Vagina (tissue), 2 donors: ENCODE measurements around the gene DNAJB1. TPM values are rescaled to one million over a fixed set of nuclear protein-coding genes. Genes with fewer than 3 reads are reported as not detected.
"Not testable (repeated sequence)": the region's sequence is repeated elsewhere in the genome, so short reads cannot be mapped to it uniquely, and the experiment has no call there.

Experiments
- DNase-seq, 2 donors: peaks; one replicate each; pipeline ENCODE4 v3.0.0-alpha.2; 2017; ENCODE audit errors: extremely low spot score in 2 of 2
- H3K27ac ChIP-seq: fragments of 200-600 bp; sonication (generic); one replicate; pipeline ENCODE4 v1.5.1; 2019
- H3K27me3 ChIP-seq: fragments of 200-600 bp; sonication (generic); one replicate; pipeline ENCODE4 v1.5.1; 2019
- H3K36me3 ChIP-seq, 2 donors: fragments of 200-600 bp; sonication (generic); one replicate each; pipeline ENCODE4 v1.5.1; 2017 to 2019
- H3K4me1 ChIP-seq: fragments of 200-600 bp; sonication (generic); one replicate; pipeline ENCODE4 v1.5.1; 2019
- H3K4me3 ChIP-seq, 2 donors: fragments of 200-600 bp; sonication (generic); 1 replicate in 1 of 2; 2 replicates in 1 of 2; pipeline ENCODE4 v1.5.1; 2016 to 2019
- H3K9me3 ChIP-seq: fragments of 200-600 bp; sonication (generic); one replicate; pipeline ENCODE4 v1.5.1; 2019
- POLR2A ChIP-seq, 2 donors: fragments of 450-650 bp; IDR thresholded peaks; one replicate each; pipeline ENCODE4 v1.6.1; 2017; ENCODE audit warnings: antibody characterized with exemption in 2 of 2, mild to moderate bottlenecking in 2 of 2, moderate library complexity in 2 of 2
- POLR2AphosphoS5 ChIP-seq, 2 donors: sonication (generic); formaldehyde crosslinking; IDR thresholded peaks; one replicate each; pipeline ENCODE4 v1.9.0; 2017; ENCODE audit warnings: antibody characterized with exemption in 2 of 2, mild to moderate bottlenecking in 2 of 2, low read depth in 1 of 2; ENCODE audit not compliant: insufficient read depth in 1 of 2
- intact Hi-C: fragments of 100-400 bp; cut with DNase I; formaldehyde crosslinking; loops from one replicate; pipeline ENCODE4 v1.15.1; 2023
- total RNA-seq: library from RNA; depleted of rRNA; stranded (reverse); fragments of >200 nt; gene quantifications from one replicate; pipeline ENCODE4 v1.2.3, GENCODE V29; 2016
- TF ChIP-seq, protein P1 (sequence below), 3 experiments: fragments of 450-650 bp in 2 of 3; fragments of 200-600 bp in 1 of 3; sonication (generic) in 1 of 3; IDR thresholded peaks; one replicate each; pipeline ENCODE4 v1.5.1; 2017 to 2019; ENCODE audit warnings: antibody characterized with exemption in 3 of 3, mild to moderate bottlenecking in 2 of 3, moderate library complexity in 2 of 3

DNAJB1 gene
- total RNA-seq, 1 donor from 2014 or later, result 164 TPM

DNA sequence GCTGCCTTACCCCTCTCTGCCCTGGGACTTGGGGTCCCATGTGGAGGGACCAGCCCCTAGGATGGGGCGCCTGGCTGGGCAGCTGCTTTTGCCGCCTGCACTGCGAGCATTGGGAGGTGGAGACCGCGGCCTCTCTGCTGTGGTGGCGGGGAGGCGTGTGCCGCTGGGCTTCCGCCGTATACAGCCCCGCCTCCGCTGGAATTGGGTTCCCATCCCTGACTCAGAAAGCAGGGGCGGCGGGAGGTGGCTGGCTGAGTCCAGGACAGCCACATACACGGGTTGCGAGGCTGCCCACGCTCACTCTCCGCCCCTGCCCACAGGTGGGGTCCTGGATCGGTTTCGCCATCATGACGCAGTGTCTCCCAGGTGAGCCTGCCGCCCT, 47.1 kb upstream of the DNAJB1 start:
- Histone ChIP-seq H3K36me3 (peaks cover 0 to 27% of the 10 kb centered on the region in 2 donors), H3K27me3 (no peaks in the 10 kb centered on the region), H3K9me3 (no peaks in the 10 kb centered on the region), H3K4me1 (peaks cover 53% of the 10 kb centered on the region), H3K4me3 (no peak overlapping the region), H3K27ac (no peak overlapping the region)
- no peak for DNase-seq
- intact Hi-C loops, result no loop called here
- peak in 1 of 2 donors; percentile 24 for TF ChIP-seq POLR2AphosphoS5 (IDR thresholded peaks at IDR 0.05; ENCODE audit: insufficient read depth in 1 of 2, low read depth in 1 of 2)
- TF ChIP-seq, protein P1, sequence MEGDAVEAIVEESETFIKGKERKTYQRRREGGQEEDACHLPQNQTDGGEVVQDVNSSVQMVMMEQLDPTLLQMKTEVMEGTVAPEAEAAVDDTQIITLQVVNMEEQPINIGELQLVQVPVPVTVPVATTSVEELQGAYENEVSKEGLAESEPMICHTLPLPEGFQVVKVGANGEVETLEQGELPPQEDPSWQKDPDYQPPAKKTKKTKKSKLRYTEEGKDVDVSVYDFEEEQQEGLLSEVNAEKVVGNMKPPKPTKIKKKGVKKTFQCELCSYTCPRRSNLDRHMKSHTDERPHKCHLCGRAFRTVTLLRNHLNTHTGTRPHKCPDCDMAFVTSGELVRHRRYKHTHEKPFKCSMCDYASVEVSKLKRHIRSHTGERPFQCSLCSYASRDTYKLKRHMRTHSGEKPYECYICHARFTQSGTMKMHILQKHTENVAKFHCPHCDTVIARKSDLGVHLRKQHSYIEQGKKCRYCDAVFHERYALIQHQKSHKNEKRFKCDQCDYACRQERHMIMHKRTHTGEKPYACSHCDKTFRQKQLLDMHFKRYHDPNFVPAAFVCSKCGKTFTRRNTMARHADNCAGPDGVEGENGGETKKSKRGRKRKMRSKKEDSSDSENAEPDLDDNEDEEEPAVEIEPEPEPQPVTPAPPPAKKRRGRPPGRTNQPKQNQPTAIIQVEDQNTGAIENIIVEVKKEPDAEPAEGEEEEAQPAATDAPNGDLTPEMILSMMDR (IDR thresholded peaks at IDR 0.05), result no peak
- TF ChIP-seq POLR2A (IDR thresholded peaks at IDR 0.05), result no peak

DNA sequence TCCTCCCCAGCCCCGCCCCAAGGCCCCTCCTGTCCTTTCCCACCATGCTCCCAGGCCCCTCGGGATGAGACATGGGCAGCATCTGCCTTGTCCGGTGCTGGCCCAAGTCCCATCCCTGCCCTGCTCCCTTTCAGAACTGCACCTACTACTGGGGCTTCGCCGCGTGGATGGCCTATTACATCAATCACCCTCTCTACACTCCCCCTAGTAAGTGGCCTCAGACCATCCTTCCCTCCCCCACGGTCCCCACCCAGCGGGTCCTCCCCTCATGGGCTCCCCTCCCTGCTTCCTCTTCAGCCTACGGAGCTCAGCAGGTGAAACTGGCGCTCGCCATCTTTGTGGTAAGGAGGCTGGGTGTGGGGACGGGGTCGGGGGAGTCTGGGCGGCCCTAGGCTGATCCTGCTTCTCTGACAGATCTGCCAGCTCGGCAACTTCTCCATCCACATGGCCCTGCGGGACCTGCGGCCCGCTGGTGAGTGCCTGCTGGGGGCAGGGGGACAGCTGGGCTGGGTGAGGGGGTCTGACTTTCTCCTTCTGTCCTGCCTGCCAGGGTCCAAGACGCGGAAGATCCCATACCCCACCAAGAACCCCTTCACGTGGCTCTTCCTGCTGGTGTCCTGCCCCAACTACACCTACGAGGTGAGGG, 46.6 kb upstream of the DNAJB1 start:
- H3K9me3 ChIP-seq, H3K27ac ChIP-seq, H3K27me3 ChIP-seq, DNase-seq, intact Hi-C loops, H3K4me3 ChIP-seq: not testable (repeated sequence)
- Histone ChIP-seq H3K36me3 (peaks cover 0 to 27% of the 10 kb centered on the region in 2 donors), H3K4me1 (peaks cover 53% of the 10 kb centered on the region)

DNA sequence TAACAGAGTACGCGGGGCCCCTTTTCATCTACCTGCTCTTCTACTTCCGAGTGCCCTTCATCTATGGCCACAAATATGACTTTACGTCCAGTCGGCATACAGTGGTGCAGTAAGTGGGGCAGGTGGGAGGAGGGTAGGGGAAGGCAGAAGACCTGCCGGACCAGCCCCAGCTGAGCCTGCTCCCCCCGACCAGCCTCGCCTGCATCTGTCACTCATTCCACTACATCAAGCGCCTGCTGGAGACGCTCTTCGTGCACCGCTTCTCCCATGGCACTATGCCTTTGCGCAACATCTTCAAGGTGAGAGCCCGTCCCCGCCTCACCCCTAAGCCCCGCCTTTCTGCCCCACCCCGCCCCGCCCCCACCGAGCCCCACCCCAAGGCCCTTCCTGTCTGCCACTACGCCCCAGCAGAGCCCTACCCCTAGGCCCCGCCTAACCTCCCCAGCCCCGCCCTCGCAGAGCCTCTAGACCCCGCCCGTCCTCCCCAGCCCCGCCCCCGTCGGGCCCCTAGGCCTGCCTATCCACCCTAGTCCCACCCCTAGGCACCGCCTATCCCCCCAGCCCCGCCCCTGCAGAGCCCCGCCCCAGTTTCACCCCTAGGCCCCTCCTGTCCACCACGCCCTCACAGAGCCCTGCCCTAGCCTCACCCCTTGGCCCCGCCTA, 45.9 kb upstream of the DNAJB1 start:
- Histone ChIP-seq H3K4me3 (no peak overlapping the region), H3K4me1 (peaks cover 51% of the 10 kb centered on the region), H3K27ac (no peak overlapping the region), H3K36me3 (peaks cover 0 to 27% of the 10 kb centered on the region in 2 donors), H3K27me3 (no peaks in the 10 kb centered on the region), H3K9me3 (no peaks in the 10 kb centered on the region)
- intact Hi-C loops, result no loop called here
- no peak for TF ChIP-seq POLR2A (IDR thresholded peaks at IDR 0.05)
- TF ChIP-seq, protein P1 (IDR thresholded peaks at IDR 0.05), result no peak
- DNase-seq, result no peak

DNA sequence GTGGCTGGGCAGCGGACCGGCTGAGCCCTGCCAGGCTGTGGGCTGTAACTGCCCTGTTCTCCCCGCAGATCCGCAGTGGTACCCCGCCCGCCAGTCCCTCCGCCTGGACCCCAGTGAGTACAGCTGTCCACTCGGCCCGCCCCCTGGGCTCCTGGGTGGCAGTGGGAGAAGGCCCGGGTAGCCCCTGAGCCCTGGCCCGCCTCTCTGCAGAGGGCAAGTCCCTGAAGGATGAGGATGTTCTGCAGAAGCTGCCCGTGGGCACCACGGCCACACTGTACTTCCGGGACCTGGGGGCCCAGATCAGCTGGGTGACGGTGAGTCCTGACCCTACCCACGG, 45.4 kb upstream of the DNAJB1 start:
- H3K9me3 ChIP-seq, result no peaks in the 10 kb centered on the region
- H3K27me3 ChIP-seq, result no peaks in the 10 kb centered on the region
- no peak for TF ChIP-seq POLR2AphosphoS5 (IDR thresholded peaks at IDR 0.05; ENCODE audit: insufficient read depth in 1 of 2, low read depth in 1 of 2)
- TF ChIP-seq POLR2A (IDR thresholded peaks at IDR 0.05), result no peak
- TF ChIP-seq, protein P1 (IDR thresholded peaks at IDR 0.05), result no peak
- peaks cover 0 to 27% of the 10 kb centered on the region in 2 donors for H3K36me3 ChIP-seq
- H3K4me3 ChIP-seq, result no peak overlapping the region
- intact Hi-C loops, result no loop called here
- no peak for DNase-seq
- peaks cover 51% of the 10 kb centered on the region for H3K4me1 ChIP-seq
- H3K27ac ChIP-seq, result no peak overlapping the region

DNA sequence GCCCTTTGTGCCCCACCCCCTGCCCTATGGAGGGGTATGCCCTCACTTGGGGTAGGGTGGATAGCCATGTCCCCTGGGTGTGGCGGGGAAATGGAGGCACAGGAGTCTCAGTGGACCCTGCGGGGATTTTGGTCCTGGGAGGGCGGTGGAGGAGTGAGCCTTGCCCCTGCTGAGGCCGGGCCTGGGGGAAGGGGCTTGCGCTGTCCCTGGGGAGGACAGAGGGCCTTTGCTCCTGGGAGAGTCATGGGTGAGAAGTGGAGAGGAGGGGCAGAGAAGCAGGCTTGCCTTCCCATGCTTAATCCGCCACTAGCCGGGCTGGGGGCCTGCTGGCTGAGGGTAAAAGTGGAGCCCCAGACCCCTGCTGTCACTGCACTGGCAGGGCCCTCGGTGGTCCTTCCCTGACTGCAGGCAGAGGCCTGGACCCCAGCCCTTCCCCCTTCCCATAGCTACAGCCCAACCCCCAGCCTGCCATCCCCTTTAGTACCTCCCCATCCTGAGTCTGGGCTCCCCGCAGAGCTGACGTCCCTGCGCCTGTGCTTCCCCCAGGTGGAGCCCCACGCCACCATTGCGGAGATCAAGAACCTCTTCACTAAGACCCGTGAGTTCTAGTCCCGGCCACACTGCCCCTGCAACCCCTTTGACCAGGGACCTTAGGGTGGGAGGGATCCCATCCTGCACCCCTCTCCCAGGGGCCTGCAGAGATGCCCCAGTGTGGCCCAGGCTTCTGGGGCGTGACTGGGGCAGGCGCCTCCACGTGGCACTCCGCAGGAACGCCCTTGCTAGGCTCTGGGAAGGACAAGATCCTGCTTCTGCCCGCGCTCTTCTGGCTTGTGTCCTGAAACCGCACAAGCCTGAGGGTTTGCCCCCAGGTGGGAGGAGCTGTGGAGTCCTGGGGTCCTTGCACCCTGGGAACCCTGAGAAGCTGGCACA, 44.7 kb upstream of the DNAJB1 start:
- Histone ChIP-seq H3K4me3 (no peak overlapping the region), H3K9me3 (no peaks in the 10 kb centered on the region), H3K27ac (peak overlapping the region; percentile 69), H3K36me3 (peaks cover 0 to 27% of the 10 kb centered on the region in 2 donors), H3K4me1 (peaks cover 57% of the 10 kb centered on the region), H3K27me3 (no peaks in the 10 kb centered on the region)
- intact Hi-C loops, result no loop called here
- no peak for DNase-seq
- no peak for TF ChIP-seq POLR2AphosphoS5 (IDR thresholded peaks at IDR 0.05; ENCODE audit: insufficient read depth in 1 of 2, low read depth in 1 of 2)
- TF ChIP-seq POLR2A (IDR thresholded peaks at IDR 0.05), result no peak
- TF ChIP-seq, protein P1 (IDR thresholded peaks at IDR 0.05), result no peak
